ENCODE results near the gene CX3CL1.

DNA sequence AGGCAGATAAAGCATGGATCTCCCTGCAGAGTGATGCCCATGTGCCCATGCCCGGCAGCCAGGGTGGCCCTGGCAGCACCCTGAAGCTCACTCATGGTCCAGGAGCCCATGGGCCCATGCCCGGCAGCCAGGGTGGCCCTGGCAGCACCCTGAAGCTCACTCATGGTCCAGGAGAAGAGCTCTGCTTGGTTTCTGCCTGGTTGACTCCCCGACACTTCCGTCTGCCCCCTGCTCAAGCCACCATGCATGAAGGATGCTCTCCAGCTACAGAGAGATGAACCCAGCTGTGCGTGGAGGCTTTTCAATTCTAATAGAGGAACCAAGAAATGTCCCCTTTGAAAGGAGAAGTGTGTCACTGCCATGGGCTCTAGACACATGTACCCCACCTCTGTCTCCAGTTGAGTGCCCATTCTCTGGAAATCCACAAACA lies 41.0 kb downstream of the CX3CL1 start:
- no peak for TF ChIP-seq MYC (IDR thresholded peaks at IDR 0.05; ENCODE audit: low read depth, low read length)
- TF ChIP-seq, protein P1, sequence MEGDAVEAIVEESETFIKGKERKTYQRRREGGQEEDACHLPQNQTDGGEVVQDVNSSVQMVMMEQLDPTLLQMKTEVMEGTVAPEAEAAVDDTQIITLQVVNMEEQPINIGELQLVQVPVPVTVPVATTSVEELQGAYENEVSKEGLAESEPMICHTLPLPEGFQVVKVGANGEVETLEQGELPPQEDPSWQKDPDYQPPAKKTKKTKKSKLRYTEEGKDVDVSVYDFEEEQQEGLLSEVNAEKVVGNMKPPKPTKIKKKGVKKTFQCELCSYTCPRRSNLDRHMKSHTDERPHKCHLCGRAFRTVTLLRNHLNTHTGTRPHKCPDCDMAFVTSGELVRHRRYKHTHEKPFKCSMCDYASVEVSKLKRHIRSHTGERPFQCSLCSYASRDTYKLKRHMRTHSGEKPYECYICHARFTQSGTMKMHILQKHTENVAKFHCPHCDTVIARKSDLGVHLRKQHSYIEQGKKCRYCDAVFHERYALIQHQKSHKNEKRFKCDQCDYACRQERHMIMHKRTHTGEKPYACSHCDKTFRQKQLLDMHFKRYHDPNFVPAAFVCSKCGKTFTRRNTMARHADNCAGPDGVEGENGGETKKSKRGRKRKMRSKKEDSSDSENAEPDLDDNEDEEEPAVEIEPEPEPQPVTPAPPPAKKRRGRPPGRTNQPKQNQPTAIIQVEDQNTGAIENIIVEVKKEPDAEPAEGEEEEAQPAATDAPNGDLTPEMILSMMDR (IDR thresholded peaks at IDR 0.05; ENCODE audit: extremely low read depth in 1 of 2, insufficient read depth in 1 of 2, low read depth in 1 of 2, low read length in 2 of 2): no peak

Measured in endothelial cell of umbilical vein (primary cell).